HEK293 (cell line): ENCODE measurements around the gene PRM3.
A peak's percentile ranks its signal among the peaks of the same experiment; 100 is the strongest.

ENCODE experiments used
- CTCF ChIA-PET: fragments of 350-600 bp; formaldehyde crosslinking; extraction: SDS; loops from one replicate; lab custom pipeline; 2021; ENCODE audit warnings: antibody characterized with exemption; lab: Yijun Ruan, JAX
- POLR2A ChIA-PET: fragments of 300-600 bp; formaldehyde crosslinking; extraction: SDS; loops from one replicate; lab custom pipeline; 2020; ENCODE audit warnings: antibody characterized with exemption, inconsistent platforms; lab: Yijun Ruan, JAX
- H3K27ac ChIP-seq: fragments of 200-500 bp; sonication (Bioruptor generic); 2 replicates; pipeline ENCODE4 v1.5.1; 2014; ENCODE audit warnings: low read depth, low read length, control low read depth, inconsistent platforms; ENCODE audit errors: extremely low read depth
- H3K36me3 ChIP-seq, 2 experiments: fragments of 200-500 bp in 1 of 2; sonication (Bioruptor generic) in 1 of 2; 1 replicate in 1 of 2; 2 replicates in 1 of 2; pipeline ENCODE4 v1.5.1; 2014 to 2017; ENCODE audit warnings: inconsistent platforms in 2 of 2, low read length in 2 of 2; ENCODE audit not compliant: control insufficient read depth in 2 of 2, insufficient read depth in 1 of 2
- H3K4me1 ChIP-seq: fragments of 200-500 bp; sonication (Bioruptor generic); 2 replicates; pipeline ENCODE4 v1.5.1; 2014; ENCODE audit warnings: mild to moderate bottlenecking, low read length, inconsistent platforms; ENCODE audit not compliant: control insufficient read depth, insufficient read depth
- H3K4me3 ChIP-seq: 2 replicates; pipeline ENCODE4 v1.5.1; 2011; ENCODE audit warnings: low read depth, mild to moderate bottlenecking, control low read depth, low read length, moderate library complexity
- H3K9me3 ChIP-seq: fragments of 200-500 bp; sonication (Bioruptor generic); 2 replicates; pipeline ENCODE4 v1.5.1; 2014; ENCODE audit warnings: low read depth, low read length, inconsistent platforms; ENCODE audit not compliant: control insufficient read depth, insufficient read depth
- KLF16 ChIP-seq: fragments of 450-650 bp; formaldehyde crosslinking; IDR thresholded peaks from 2 replicates; pipeline ENCODE4 v1.5.1; 2017; ENCODE audit warnings: missing biosample characterization, missing genetic modification characterization
- MYNN ChIP-seq: fragments of 450-650 bp; formaldehyde crosslinking; IDR thresholded peaks from 2 replicates; pipeline ENCODE4 v1.5.1; 2016; ENCODE audit warnings: missing biosample characterization, missing genetic modification characterization, borderline replicate concordance
- PRDM1 ChIP-seq: fragments of 450-650 bp; formaldehyde crosslinking; IDR thresholded peaks from 2 replicates; pipeline ENCODE4; 2016; ENCODE audit warnings: missing biosample characterization, missing genetic modification characterization
- SCRT2 ChIP-seq: fragments of 450-650 bp; formaldehyde crosslinking; IDR thresholded peaks from 2 replicates; pipeline ENCODE4 v1.5.1; 2016; ENCODE audit warnings: missing biosample characterization, missing genetic modification characterization
- ZBTB8A ChIP-seq: fragments of 450-650 bp; formaldehyde crosslinking; IDR thresholded peaks from 2 replicates; pipeline ENCODE4 v1.5.1; 2016; ENCODE audit warnings: missing biosample characterization, missing genetic modification characterization
- ZNF112 ChIP-seq: fragments of 450-650 bp; formaldehyde crosslinking; IDR thresholded peaks from 2 replicates; pipeline ENCODE4 v1.5.0; 2017; ENCODE audit warnings: missing biosample characterization, missing genetic modification characterization
- ZNF121 ChIP-seq: fragments of 450-650 bp; formaldehyde crosslinking; IDR thresholded peaks from 2 replicates; pipeline ENCODE4 v1.5.1; 2016; ENCODE audit warnings: missing biosample characterization, missing genetic modification characterization
- ZNF140 ChIP-seq: fragments of 450-650 bp; formaldehyde crosslinking; IDR thresholded peaks from 2 replicates; pipeline ENCODE4 v1.5.1; 2016; ENCODE audit warnings: missing biosample characterization, missing genetic modification characterization
- ZNF169 ChIP-seq: fragments of 450-650 bp; formaldehyde crosslinking; IDR thresholded peaks from 2 replicates; pipeline ENCODE4 v1.5.1; 2016; ENCODE audit warnings: missing biosample characterization, missing genetic modification characterization
- ZNF214 ChIP-seq: fragments of 450-650 bp; formaldehyde crosslinking; IDR thresholded peaks from 2 replicates; pipeline ENCODE4 v1.5.1; 2017; ENCODE audit warnings: missing biosample characterization, mild to moderate bottlenecking, missing genetic modification characterization, borderline replicate concordance
- ZNF221 ChIP-seq: fragments of 450-650 bp; formaldehyde crosslinking; IDR thresholded peaks from 2 replicates; pipeline ENCODE4 v1.5.1; 2017; ENCODE audit warnings: missing biosample characterization, missing genetic modification characterization, borderline replicate concordance
- ZNF223 ChIP-seq: fragments of 450-650 bp; formaldehyde crosslinking; IDR thresholded peaks from 2 replicates; pipeline ENCODE4 v1.5.1; 2016; ENCODE audit warnings: missing biosample characterization, missing genetic modification characterization
- ZNF23 ChIP-seq: fragments of 450-650 bp; formaldehyde crosslinking; IDR thresholded peaks from 2 replicates; pipeline ENCODE4 v1.5.1; 2016; ENCODE audit warnings: missing biosample characterization, missing genetic modification characterization, borderline replicate concordance
- ZNF239 ChIP-seq: fragments of 450-650 bp; formaldehyde crosslinking; IDR thresholded peaks from 2 replicates; pipeline ENCODE4 v1.5.1; 2016; ENCODE audit warnings: missing biosample characterization, missing genetic modification characterization
- ZNF404 ChIP-seq: fragments of 450-650 bp; formaldehyde crosslinking; IDR thresholded peaks from 2 replicates; pipeline ENCODE4 v1.5.1; 2017; ENCODE audit warnings: missing biosample characterization, missing genetic modification characterization
- ZNF555 ChIP-seq: fragments of 450-650 bp; formaldehyde crosslinking; conservative IDR thresholded peaks from 2 replicates; pipeline ENCODE4 v1.5.1; 2017; ENCODE audit warnings: missing biosample characterization, mild to moderate bottlenecking, missing genetic modification characterization, inconsistent platforms
- ZSCAN30 ChIP-seq: fragments of 450-650 bp; IDR thresholded peaks from 2 replicates; pipeline ENCODE4 v1.5.1; 2018; ENCODE audit warnings: missing biosample characterization, mild to moderate bottlenecking, missing genetic modification characterization, moderate library complexity
- TF ChIP-seq, protein P1 (sequence below): fragments of 450-650 bp; formaldehyde crosslinking; conservative IDR thresholded peaks from 2 replicates; pipeline ENCODE4 v1.5.1; 2016; ENCODE audit warnings: low read depth, missing biosample characterization, missing genetic modification characterization
- TF ChIP-seq, protein P2 (sequence below): fragments of 450-650 bp; formaldehyde crosslinking; IDR thresholded peaks from 2 replicates; pipeline ENCODE4 v1.5.0; 2017; ENCODE audit warnings: missing biosample characterization, missing genetic modification characterization, borderline replicate concordance
- TF ChIP-seq, protein P3 (sequence below): fragments of 450-650 bp; formaldehyde crosslinking; IDR thresholded peaks from 2 replicates; pipeline ENCODE4 v1.5.1; 2016; ENCODE audit warnings: missing biosample characterization, missing genetic modification characterization
- TF ChIP-seq, protein P4 (sequence below): fragments of 450-650 bp; formaldehyde crosslinking; IDR thresholded peaks from 2 replicates; pipeline ENCODE4 v1.5.1; 2016; ENCODE audit warnings: missing biosample characterization, missing genetic modification characterization

The PRM3 gene

DNA sequence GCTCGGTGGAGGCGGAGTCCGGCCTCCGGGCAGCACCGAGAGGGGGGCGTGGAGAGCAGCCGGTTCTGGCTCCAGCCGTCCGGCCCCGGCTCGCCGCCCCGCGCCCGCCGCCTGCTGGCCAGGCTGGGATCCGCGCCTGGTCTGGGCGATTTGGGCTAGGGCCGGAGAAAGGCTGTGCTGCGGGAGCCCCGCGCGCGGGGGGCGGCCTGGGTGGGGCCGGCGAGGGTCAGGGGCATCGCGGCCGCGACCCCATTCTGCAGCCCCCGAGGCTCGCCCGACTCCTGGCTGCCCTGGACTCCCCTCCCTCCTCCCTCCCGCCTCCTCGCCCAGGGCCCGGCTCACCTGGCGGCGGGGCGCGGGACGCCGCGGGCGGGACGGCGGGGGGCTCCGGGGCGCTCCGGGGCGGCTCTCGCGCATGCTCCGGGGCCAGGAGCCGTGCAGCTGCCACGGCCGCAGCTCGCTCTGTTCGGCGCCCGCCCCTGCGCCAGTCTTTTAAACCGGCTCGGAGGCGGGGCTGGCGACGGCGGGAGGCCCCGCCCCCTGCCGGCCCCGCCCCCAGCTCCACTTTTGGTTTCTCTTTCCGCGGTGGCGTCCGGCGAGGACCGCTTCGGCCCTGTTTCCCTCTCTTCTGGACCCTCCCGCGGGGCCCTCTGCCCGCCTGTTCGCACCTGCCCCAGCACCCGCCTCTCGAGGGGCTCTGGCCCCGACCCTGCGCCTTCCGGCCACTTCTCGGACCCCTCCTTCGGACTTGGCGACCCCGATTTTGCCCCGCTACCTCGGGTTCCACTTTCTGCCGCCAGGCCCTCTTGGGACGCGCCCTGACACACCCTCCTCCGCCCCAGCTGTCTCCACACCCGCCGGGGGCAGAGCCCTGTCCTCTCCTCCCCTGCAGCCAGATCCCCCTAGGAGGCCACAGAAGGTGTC is 17.4 kb downstream of the PRM3 start, which contains the start of gene SOCS1 (continued):
- TF ChIP-seq, protein P1, sequence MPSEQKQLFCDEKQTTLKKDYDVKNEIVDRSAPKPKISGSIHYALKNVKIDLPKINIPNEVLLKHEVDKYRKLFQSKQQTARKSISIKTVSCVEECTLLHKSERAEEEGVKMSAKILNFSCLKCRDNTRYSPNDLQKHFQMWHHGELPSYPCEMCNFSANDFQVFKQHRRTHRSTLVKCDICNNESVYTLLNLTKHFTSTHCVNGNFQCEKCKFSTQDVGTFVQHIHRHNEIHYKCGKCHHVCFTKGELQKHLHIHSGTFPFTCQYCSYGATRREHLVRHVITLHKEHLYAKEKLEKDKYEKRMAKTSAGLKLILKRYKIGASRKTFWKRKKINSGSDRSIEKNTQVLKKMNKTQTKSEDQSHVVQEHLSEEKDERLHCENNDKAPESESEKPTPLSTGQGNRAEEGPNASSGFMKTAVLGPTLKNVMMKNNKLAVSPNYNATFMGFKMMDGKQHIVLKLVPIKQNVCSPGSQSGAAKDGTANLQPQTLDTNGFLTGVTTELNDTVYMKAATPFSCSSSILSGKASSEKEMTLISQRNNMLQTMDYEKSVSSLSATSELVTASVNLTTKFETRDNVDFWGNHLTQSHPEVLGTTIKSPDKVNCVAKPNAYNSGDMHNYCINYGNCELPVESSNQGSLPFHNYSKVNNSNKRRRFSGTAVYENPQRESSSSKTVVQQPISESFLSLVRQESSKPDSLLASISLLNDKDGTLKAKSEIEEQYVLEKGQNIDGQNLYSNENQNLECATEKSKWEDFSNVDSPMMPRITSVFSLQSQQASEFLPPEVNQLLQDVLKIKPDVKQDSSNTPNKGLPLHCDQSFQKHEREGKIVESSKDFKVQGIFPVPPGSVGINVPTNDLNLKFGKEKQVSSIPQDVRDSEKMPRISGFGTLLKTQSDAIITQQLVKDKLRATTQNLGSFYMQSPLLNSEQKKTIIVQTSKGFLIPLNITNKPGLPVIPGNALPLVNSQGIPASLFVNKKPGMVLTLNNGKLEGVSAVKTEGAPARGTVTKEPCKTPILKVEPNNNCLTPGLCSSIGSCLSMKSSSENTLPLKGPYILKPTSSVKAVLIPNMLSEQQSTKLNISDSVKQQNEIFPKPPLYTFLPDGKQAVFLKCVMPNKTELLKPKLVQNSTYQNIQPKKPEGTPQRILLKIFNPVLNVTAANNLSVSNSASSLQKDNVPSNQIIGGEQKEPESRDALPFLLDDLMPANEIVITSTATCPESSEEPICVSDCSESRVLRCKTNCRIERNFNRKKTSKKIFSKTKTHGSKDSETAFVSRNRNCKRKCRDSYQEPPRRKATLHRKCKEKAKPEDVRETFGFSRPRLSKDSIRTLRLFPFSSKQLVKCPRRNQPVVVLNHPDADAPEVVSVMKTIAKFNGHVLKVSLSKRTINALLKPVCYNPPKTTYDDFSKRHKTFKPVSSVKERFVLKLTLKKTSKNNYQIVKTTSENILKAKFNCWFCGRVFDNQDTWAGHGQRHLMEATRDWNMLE (tag by site-specific recombination): no peak
- peak; percentile 88 for TF ChIP-seq KLF16 (tag by site-specific recombination)
- TF ChIP-seq, protein P2, sequence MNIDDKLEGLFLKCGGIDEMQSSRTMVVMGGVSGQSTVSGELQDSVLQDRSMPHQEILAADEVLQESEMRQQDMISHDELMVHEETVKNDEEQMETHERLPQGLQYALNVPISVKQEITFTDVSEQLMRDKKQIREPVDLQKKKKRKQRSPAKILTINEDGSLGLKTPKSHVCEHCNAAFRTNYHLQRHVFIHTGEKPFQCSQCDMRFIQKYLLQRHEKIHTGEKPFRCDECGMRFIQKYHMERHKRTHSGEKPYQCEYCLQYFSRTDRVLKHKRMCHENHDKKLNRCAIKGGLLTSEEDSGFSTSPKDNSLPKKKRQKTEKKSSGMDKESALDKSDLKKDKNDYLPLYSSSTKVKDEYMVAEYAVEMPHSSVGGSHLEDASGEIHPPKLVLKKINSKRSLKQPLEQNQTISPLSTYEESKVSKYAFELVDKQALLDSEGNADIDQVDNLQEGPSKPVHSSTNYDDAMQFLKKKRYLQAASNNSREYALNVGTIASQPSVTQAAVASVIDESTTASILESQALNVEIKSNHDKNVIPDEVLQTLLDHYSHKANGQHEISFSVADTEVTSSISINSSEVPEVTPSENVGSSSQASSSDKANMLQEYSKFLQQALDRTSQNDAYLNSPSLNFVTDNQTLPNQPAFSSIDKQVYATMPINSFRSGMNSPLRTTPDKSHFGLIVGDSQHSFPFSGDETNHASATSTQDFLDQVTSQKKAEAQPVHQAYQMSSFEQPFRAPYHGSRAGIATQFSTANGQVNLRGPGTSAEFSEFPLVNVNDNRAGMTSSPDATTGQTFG (tag by site-specific recombination): no peak
- TF ChIP-seq PRDM1: no peak
- TF ChIP-seq ZNF140 (tag by site-specific recombination): no peak
- TF ChIP-seq ZNF223: no peak
- TF ChIP-seq ZNF121 (tag by site-specific recombination): no peak
- TF ChIP-seq, protein P3, sequence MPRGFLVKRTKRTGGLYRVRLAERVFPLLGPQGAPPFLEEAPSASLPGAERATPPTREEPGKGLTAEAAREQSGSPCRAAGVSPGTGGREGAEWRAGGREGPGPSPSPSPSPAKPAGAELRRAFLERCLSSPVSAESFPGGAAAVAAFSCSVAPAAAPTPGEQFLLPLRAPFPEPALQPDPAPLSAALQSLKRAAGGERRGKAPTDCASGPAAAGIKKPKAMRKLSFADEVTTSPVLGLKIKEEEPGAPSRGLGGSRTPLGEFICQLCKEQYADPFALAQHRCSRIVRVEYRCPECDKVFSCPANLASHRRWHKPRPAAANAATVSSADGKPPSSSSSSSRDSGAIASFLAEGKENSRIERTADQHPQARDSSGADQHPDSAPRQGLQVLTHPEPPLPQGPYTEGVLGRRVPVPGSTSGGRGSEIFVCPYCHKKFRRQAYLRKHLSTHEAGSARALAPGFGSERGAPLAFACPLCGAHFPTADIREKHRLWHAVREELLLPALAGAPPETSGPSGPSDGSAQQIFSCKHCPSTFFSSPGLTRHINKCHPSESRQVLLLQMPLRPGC: no peak
- no peak for TF ChIP-seq ZNF214 (tag by site-specific recombination)

DNA sequence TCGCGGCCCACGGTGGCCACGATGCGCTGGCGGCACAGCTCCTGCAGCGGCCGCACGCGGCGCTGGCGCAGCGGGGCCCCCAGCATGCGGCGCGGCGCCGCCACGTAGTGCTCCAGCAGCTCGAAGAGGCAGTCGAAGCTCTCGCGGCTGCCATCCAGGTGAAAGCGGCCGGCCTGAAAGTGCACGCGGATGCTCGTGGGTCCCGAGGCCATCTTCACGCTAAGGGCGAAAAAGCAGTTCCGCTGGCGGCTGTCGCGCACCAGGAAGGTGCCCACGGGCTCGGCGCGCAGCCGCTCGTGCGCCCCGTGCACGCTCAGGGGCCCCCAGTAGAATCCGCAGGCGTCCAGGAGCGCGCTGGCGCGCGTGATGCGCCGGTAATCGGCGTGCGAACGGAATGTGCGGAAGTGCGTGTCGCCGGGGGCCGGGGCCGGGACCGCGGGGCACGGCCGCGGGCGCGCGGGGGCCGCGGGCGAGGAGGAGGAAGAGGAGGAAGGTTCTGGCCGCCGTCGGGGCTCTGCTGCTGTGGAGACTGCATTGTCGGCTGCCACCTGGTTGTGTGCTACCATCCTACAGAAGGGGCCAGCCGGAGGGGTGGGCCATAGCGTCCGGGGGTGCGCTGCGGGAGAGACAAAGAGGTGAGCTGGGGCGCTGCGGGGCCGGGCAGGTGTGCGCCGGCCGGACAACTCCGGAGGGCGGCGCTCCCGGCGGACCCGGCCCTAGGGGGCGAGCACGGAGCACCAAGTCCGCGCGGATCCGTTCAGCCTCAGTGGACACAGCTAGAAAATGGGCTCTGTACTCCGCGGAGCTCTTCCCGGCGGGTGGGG is 18.3 kb downstream of the PRM3 start:
- peaks cover 5% of the 10 kb centered on the region; the same call in 1 of the 2 replicates for H3K4me1 ChIP-seq
- H3K4me3 ChIP-seq: peak overlapping the region; percentile 54
- no peaks in the 10 kb centered on the region for H3K9me3 ChIP-seq
- ChIA-PET POLR2A (interaction anchor here (0.5 to 2.5 kb wide), 54 partner anchors 11 to 584 kb away, joined by 3 to 19 read pairs (median 4); partner anchors contain the start of genes CLEC16A, DEXI, PRM2 and PRM3), CTCF (interaction anchor here (0.5 to 6.8 kb wide), 30 partner anchors 9 to 1215 kb away, joined by 3 to 58 read pairs (median 4); partner anchors contain the start of gene CLEC16A)
- no peaks in the 10 kb centered on the region for H3K36me3 ChIP-seq
- no peak overlapping the region for H3K27ac ChIP-seq
- TF ChIP-seq ZNF555 (tag by site-specific recombination) (no peak), MYNN (tag by site-specific recombination) (no peak), ZNF112 (tag by site-specific recombination) (no peak), ZNF239 (tag by site-specific recombination) (no peak), SCRT2 (tag by site-specific recombination) (no peak), ZBTB8A (tag by site-specific recombination) (peak; percentile 53), ZNF169 (no peak), ZNF221 (no peak), ZNF23 (tag by site-specific recombination) (no peak), ZSCAN30 (tag by site-specific recombination) (0 out of 2 replicates have a peak, but pooled peaks have one; percentile 22), ZNF404 (tag by site-specific recombination) (no peak)
- TF ChIP-seq, protein P4, sequence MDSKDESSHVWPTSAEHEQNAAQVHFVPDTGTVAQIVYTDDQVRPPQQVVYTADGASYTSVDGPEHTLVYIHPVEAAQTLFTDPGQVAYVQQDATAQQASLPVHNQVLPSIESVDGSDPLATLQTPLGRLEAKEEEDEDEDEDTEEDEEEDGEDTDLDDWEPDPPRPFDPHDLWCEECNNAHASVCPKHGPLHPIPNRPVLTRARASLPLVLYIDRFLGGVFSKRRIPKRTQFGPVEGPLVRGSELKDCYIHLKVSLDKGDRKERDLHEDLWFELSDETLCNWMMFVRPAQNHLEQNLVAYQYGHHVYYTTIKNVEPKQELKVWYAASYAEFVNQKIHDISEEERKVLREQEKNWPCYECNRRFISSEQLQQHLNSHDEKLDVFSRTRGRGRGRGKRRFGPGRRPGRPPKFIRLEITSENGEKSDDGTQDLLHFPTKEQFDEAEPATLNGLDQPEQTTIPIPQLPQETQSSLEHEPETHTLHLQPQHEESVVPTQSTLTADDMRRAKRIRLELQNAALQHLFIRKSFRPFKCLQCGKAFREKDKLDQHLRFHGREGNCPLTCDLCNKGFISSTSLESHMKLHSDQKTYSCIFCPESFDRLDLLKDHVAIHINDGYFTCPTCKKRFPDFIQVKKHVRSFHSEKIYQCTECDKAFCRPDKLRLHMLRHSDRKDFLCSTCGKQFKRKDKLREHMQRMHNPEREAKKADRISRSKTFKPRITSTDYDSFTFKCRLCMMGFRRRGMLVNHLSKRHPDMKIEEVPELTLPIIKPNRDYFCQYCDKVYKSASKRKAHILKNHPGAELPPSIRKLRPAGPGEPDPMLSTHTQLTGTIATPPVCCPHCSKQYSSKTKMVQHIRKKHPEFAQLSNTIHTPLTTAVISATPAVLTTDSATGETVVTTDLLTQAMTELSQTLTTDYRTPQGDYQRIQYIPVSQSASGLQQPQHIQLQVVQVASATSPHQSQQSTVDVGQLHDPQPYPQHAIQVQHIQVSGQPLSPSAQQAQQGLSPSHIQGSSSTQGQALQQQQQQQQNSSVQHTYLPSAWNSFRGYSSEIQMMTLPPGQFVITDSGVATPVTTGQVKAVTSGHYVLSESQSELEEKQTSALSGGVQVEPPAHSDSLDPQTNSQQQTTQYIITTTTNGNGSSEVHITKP (tag by site-specific recombination): no peak
